GM19452 (cell line): ENCODE data around the gene TIGD1.

Source experiments
- ATAC-seq: cut with Tn5 transposase; IDR thresholded peaks from one replicate; pipeline ENCODE4 v1.9.1; 2021; ENCODE audit not compliant: unreplicated experiment

The TIGD1 gene

DNA sequence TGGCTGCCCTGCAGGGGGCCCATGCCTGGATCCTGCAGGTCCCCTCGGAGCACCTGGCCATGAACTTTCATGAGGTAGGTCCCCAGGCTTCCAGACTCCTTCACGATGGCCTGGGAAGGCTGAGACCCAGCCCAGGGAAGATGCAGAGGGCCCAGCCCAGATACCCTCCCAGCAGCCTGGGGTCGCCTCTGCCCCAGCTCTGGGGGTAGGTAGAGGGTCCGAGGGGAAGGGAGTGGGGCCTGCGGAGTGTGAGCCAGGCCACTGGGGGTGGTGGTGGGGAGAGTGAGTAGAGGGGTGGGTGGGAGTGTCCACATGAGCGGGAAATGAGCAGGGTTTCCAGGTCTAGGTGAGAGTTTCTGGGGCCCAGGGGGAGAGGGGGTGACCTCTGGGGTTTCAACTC lies 25.6 kb downstream of the TIGD1 start:
- no peak for ATAC-seq

GRCh38 chr2:232523682-232524597 lies 26.4 kb downstream of the TIGD1 start:
- no peak for ATAC-seq

DNA sequence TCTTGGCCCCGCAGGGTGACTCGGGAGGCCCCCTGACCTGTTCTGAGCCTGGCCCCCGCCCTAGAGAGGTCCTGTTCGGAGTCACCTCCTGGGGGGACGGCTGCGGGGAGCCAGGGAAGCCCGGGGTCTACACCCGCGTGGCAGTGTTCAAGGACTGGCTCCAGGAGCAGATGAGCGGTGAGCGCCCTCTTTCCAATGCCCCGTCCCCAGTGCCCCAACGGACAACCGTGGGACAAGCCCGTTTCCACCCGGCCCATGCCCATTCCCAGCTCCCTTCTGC lies 27.0 kb downstream of the TIGD1 start:
- no peak for ATAC-seq

- no peak for ATAC-seq
Measured at GRCh38 chr2:232522623-232523401, 27.5 kb downstream of the TIGD1 start.

DNA sequence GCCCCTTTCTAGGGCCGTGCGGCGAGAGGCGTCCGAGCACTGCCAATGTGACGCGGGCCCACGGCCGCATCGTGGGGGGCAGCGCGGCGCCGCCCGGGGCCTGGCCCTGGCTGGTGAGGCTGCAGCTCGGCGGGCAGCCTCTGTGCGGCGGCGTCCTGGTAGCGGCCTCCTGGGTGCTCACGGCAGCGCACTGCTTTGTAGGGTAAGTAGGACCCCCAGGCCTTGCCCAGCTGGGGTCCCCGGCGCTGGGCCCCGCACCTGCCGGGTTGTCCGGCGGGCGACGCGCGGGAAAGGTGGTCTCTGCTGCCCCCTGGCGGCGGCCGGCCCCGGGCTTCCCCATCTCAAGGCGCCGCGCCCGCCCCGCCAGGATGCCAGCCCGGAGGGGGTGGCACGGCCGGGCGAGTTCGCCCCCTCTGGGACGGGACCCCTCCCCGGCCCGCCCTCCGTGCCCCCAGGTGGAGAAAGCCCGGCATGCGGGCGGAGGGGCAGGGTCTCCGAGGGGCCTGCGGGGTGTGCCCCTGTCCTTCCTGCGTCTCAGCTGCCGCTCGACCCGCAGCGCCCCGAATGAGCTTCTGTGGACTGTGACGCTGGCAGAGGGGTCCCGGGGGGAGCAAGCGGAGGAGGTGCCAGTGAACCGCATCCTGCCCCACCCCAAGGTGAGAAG lies 28.3 kb downstream of the TIGD1 start:
- ATAC-seq, result no peak

DNA sequence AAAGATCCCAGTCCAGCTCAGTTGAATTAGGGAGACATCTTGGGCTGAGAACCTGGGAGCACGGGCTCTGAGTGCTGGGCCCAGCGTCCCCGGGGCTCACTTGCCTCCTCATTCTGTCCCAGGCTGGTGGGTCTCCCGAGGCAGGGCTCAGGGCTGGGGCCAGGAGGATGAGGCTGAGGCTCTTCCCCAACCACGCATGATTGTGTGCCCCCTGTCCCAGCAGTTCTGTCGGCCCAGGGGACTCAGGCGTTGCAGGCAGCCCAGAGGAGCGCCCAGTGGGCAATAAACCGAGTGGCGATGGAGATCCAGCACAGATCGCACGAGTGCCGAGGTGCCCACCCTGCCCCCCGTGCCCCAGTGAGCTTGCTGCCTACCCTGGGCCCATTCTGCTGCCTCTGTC lies 29.3 kb downstream of the TIGD1 start:
- ATAC-seq, result no peak

DNA sequence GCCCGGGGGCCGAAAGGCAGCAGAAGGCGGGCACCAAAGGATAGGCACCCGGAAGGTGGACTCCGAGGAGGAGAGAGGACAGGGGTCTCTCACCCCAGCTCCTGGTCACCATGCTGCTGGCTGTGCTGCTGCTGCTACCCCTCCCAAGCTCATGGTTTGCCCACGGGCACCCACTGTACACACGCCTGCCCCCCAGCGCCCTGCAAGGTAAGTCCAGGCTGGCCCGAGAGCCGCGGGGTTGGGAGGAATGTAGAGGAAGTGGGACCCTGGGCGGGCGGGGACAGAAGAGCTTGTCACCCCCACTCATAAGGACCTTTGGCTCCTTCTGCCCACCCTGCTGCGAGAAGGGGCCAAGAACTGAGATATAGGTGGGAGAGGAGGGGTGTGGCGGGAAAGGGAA lies 29.9 kb downstream of the TIGD1 start:
- ATAC-seq, result no peak

GRCh38 chr2:232519581-232520438 lies 30.5 kb downstream of the TIGD1 start, which contains the start of gene PRSS56:
Gene PRSS56, plus strand, starts transcription at chr2:232520388. Its CDS starts 211 bp downstream, at chr2:232520599.
- no peak for ATAC-seq

- ATAC-seq, result no peak
Measured at GRCh38 chr2:232518844-232519243, 31.5 kb downstream of the TIGD1 start.

DNA sequence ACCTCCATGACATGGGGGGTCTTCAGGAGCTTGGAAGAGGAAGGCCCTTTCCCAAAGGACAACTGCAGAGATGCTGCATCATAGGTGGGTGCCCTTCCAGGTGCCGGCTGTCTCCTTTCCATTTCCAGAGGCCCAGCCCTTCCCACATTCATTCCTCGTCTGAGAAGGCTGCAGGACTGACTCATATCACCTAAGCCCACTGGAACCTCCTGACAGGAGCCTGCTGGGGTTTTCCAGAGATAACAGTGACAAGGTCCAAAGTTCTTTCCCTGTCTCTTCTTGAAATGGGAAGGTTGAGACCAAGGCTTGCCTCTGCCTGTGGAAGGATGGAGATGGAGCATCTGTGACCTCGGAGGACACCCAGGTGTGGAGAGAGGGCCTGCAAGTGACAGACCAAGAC lies 33.8 kb downstream of the TIGD1 start:
- no peak for ATAC-seq

DNA sequence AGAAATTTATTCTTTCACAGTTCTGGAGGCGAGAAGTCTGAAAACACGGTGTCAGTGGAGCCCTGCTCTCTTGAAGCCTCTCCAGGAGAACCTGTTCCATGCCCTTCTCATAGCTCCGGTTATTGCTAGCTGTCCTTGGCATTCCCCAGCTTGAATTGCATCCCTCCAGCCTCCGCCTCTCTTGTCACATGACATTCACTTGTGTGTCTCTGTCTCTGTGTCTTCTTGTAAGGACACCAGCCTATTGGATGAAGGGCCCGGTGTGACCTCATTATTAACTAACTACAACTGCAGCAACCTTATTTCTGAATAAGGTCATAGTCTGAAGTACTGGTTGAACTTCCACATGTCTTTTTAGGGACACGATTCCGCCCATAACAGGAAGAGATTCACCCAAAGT lies 34.7 kb downstream of the TIGD1 start:
- ATAC-seq, result no peak

- no peak for ATAC-seq
Measured at GRCh38 chr2:232513353-232513752, 37.0 kb downstream of the TIGD1 start.

DNA sequence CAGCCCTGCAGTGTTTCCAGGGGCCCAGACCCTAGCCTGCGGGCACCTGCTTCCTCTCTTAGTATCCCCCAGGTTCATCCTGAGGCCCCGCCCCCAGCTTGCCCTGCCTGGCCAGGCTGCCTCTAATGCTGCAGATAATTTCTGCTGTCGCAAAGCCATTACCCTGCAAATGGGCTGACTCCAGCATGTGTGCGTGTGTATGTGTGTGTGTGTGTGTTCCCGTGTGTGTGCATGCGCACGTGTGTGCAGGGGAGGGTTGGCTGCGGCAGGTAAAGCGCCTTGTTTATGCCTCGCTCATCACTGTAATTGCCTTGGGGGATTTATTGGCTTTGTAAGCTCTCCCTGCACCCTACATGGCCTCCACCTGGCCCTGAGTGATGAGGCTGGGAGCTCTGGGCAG lies 37.8 kb downstream of the TIGD1 start:
- no peak for ATAC-seq

DNA sequence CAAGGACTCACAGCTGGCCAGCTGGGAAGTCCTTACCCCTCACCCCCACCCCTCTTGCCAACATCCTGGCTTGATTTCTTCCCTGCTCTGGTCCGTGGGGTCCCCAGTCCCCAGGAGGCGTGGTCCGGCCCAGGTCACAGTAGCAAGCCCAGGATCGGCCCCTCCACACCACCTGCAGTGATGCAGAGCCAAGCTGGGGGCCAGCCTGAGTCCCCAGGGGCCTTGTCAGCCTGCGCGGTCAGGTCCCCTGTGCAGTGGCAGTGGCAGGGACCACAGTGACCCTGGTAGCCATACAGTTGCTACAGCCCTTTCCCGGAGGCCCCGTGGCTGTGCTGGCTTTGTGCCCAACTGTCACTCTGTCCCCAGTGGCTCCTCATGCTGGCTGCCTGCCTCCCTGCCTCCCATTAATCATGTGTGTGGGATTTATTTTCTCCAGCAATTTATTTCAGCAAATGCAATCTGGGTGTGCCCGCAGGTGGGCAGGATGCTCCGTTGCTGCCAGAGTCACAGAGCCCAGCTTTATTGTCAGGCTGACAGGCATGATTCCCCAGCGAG lies 38.9 kb downstream of the TIGD1 start:
- no peak for ATAC-seq

DNA sequence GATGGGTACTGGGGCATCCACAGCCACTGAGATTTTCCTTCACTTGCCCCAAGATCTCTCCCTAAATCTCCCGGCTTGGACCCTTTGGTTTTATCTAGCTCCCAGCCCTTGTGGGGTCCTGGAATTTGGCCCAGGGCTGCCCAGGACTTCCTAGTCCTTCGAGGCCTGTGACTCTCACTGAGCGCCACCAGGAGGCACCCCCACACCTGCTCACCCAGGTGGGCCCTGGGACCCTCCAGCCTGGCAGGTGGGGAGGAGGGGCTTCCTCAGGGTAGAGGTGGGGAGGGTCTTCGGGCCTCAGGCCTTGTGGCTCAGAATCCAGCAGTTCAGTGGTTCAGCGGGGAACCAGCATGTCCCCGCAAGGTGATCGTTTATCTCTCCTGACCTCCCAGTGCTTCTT lies 42.1 kb downstream of the TIGD1 start:
- no peak for ATAC-seq

- ATAC-seq, result no peak
Measured at GRCh38 chr2:232506709-232507108, 43.6 kb downstream of the TIGD1 start.

DNA sequence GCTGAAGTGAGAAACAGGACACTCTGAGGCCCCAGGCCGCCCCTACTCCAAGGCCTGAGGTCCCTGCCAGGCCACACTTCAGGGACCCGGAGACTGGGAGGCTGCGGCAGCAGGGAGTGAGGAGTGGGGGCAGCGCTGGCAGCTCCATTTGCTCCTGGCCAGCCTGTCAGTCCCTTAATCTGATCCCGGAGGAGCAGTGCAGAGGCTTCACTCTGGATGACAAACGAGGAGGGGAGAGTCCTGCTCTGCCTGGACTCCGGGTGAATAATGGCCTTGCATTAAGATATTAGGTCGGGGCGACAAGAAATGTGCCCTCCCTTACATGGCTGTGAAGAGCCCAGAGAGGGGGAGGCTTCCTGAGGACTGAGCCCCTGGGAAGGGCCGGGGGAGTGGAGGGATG lies 44.5 kb downstream of the TIGD1 start:
- no peak for ATAC-seq

DNA sequence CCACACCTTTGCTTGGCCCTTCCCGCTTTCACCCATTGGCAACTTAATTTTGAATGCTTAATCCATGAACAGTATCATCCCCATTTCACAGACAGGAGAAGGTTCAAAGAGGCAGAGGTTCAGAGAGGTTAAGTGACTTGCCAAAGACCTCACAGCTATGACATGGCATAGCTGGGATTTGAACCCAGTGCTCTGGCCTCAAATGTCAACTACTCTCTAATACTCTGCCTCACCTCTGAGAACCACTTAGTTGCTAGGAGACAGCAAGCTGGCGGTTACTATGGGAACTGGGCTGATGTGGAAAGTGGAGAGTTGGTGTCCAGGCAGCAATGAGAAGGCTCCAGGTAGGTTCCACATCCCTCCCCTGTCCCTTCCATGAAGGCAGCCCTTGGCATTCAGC lies 45.9 kb downstream of the TIGD1 start:
- no peak for ATAC-seq

GRCh38 chr2:232503809-232504323 lies 46.5 kb downstream of the TIGD1 start:
- no peak for ATAC-seq
